GM12872 (cell line): Measurements from ENCODE around the gene PPP4R3B.

Experiments used
- CTCF ChIP-seq: IDR thresholded peaks from 3 replicates; pipeline ENCODE4 v1.5.1; 2011; ENCODE audit warnings: low read depth, mild to moderate bottlenecking, low read length, moderate library complexity; ENCODE audit not compliant: insufficient read depth

The PPP4R3B gene

GRCh38 chr2:55556809-55557208 is 60.6 kb downstream of the PPP4R3B start:
- no peak for TF ChIP-seq CTCF

- no peak for TF ChIP-seq CTCF
Measured at GRCh38 chr2:55555977-55556376, 61.4 kb downstream of the PPP4R3B start.

- TF ChIP-seq CTCF = no peak
Measured at GRCh38 chr2:55553321-55553720, 64.1 kb downstream of the PPP4R3B start.

GRCh38 chr2:55550368-55551102 is 66.9 kb downstream of the PPP4R3B start:
- TF ChIP-seq CTCF = no peak

- TF ChIP-seq CTCF = no peak
Measured at GRCh38 chr2:55547001-55547400, 70.4 kb downstream of the PPP4R3B start.

- no peak for TF ChIP-seq CTCF
Measured at GRCh38 chr2:55530539-55531081, 86.8 kb downstream of the PPP4R3B start.

- no peak for TF ChIP-seq CTCF
Measured at GRCh38 chr2:55526174-55526573, 91.2 kb downstream of the PPP4R3B start.
